Activated CD8-positive, alpha-beta memory T cell treated with anti-CD3 and anti-CD28 coated beads, Interleukin-2, amount 10 ng/mL, durations not matched to agents 7 days and 5 days (primary cell): ENCODE data around the gene KIF23. TPM values are rescaled to one million over a fixed set of nuclear protein-coding genes. Genes with fewer than 3 reads are reported as not detected.
"Not testable (repeated sequence)": the region's sequence is repeated elsewhere in the genome, so short reads cannot be mapped to it uniquely, and the experiment has no call there.

Experiments used
- ATAC-seq: fragments of 150-1000 bp; cut with Tn5 transposase; one replicate; pipeline ENCODE4 v1.10.0; 2021; ENCODE audit warnings: moderate library complexity
- CTCF ChIA-PET: fragments of 350-600 bp; sonication (Branson Sonifier 250); formaldehyde crosslinking; loops from one replicate; lab custom pipeline; 2021; ENCODE audit warnings: antibody characterized with exemption; lab: Charles Lee
- DNase-seq: peaks from one replicate; pipeline ENCODE4 v3.0.0-alpha.2; 2020
- H3K27ac Mint-ChIP-seq: one replicate; pipeline ENCODE4 v1.8.0; 2021; ENCODE audit warnings: mild to moderate bottlenecking, mixed read lengths
- H3K27me3 Mint-ChIP-seq: one replicate; pipeline ENCODE4 v1.8.0; 2021; ENCODE audit warnings: mixed read lengths
- H3K36me3 Mint-ChIP-seq: one replicate; pipeline ENCODE4 v1.8.0; 2021; ENCODE audit warnings: mild to moderate bottlenecking, mixed read lengths
- H3K4me1 Mint-ChIP-seq: one replicate; pipeline ENCODE4 v1.8.0; 2021; ENCODE audit warnings: mixed read lengths
- H3K4me3 Mint-ChIP-seq: one replicate; pipeline ENCODE4 v1.8.0; 2021; ENCODE audit warnings: mild to moderate bottlenecking, moderate library complexity, mixed read lengths
- H3K9me3 Mint-ChIP-seq: one replicate; pipeline ENCODE4 v1.8.0; 2022; ENCODE audit warnings: low read depth, mixed read lengths
- total RNA-seq, 2 experiments: library from RNA; stranded (reverse); gene quantifications; one replicate each; pipeline ENCODE4 v1.2.3, GENCODE V29; 2021

The KIF23 gene
- total RNA-seq, 2 experiments from 2014 or later, result 70.9 to 81.1 TPM

GRCh38 chr15:69424748-69425413 is 10.7 kb downstream of the KIF23 start:
- Mint-ChIP-seq H3K4me1 (peaks cover 1% of the 10 kb centered on the region), H3K36me3 (peaks cover 61% of the 10 kb centered on the region), H3K4me3 (no peak overlapping the region), H3K27me3 (no peaks in the 10 kb centered on the region), H3K9me3 (no peaks in the 10 kb centered on the region), H3K27ac (no peak overlapping the region)
- ATAC-seq, result no peak
- CTCF ChIA-PET, result interaction anchor here (0.7 kb wide), 1 partner anchor 11 kb away, joined by 4 read pairs; the partner anchor contains the start of gene KIF23
- DNase-seq, result no peak

- Mint-ChIP-seq H3K27ac (no peak overlapping the region), H3K4me3 (no peak overlapping the region), H3K36me3 (peaks cover 70% of the 10 kb centered on the region), H3K9me3 (no peaks in the 10 kb centered on the region), H3K27me3 (no peaks in the 10 kb centered on the region), H3K4me1 (no peaks in the 10 kb centered on the region)
- CTCF ChIA-PET, result interaction anchor here (1.1 to 1.5 kb wide), 2 partner anchors 19 to 29 kb away, joined by 3 to 5 read pairs; partner anchors contain the start of gene KIF23
- no peak for DNase-seq
- ATAC-seq, result no peak
Measured at GRCh38 chr15:69433831-69434230, 19.7 kb downstream of the KIF23 start.

- Mint-ChIP-seq H3K27ac (no peak overlapping the region), H3K9me3 (no peaks in the 10 kb centered on the region), H3K4me1 (no peaks in the 10 kb centered on the region), H3K27me3 (no peaks in the 10 kb centered on the region), H3K36me3 (peaks cover 66% of the 10 kb centered on the region), H3K4me3 (no peak overlapping the region)
- ATAC-seq, result no peak
- no peak for DNase-seq
- CTCF ChIA-PET, result interaction anchor here (1.1 kb wide), 1 partner anchor 20 kb away, joined by 3 read pairs; the partner anchor contains the start of gene KIF23
Measured at GRCh38 chr15:69434238-69434637, 20.1 kb downstream of the KIF23 start.

GRCh38 chr15:69434679-69435078 is 20.5 kb downstream of the KIF23 start:
- no peaks in the 10 kb centered on the region for H3K27me3 Mint-ChIP-seq
- peaks cover 69% of the 10 kb centered on the region for H3K36me3 Mint-ChIP-seq
- CTCF ChIA-PET, result no interaction called here
- no peak for DNase-seq
- ATAC-seq, result no peak
- H3K4me1 Mint-ChIP-seq, result no peaks in the 10 kb centered on the region
- H3K27ac Mint-ChIP-seq, result no peak overlapping the region
- H3K9me3 Mint-ChIP-seq, result no peaks in the 10 kb centered on the region
- H3K4me3 Mint-ChIP-seq, result no peak overlapping the region

- DNase-seq, result no peak
- H3K27me3 Mint-ChIP-seq, result no peaks in the 10 kb centered on the region
- no peaks in the 10 kb centered on the region for H3K4me1 Mint-ChIP-seq
- H3K36me3 Mint-ChIP-seq, result peaks cover 69% of the 10 kb centered on the region
- no peaks in the 10 kb centered on the region for H3K9me3 Mint-ChIP-seq
- H3K4me3 Mint-ChIP-seq, result no peak overlapping the region
- CTCF ChIA-PET, result interaction anchor here (0.7 kb wide), 1 partner anchor 16 kb away, joined by 7 read pairs; no protein-coding TSS in a partner anchor
- H3K27ac Mint-ChIP-seq, result no peak overlapping the region
- ATAC-seq, result no peak
Measured at GRCh38 chr15:69435985-69436384, 21.8 kb downstream of the KIF23 start.

GRCh38 chr15:69436951-69437350 is 22.8 kb downstream of the KIF23 start:
- Mint-ChIP-seq H3K27ac (no peak overlapping the region), H3K36me3 (peaks cover 72% of the 10 kb centered on the region), H3K4me3 (no peak overlapping the region), H3K9me3 (no peaks in the 10 kb centered on the region), H3K27me3 (no peaks in the 10 kb centered on the region), H3K4me1 (no peaks in the 10 kb centered on the region)
- DNase-seq (no peak), ATAC-seq (no peak)
- CTCF ChIA-PET, result interaction anchor here (0.7 to 1.2 kb wide), 3 partner anchors 15 to 379 kb away, joined by 3 to 7 read pairs (median 3); partner anchors contain the start of gene RPLP1

- H3K36me3 Mint-ChIP-seq, result peaks cover 74% of the 10 kb centered on the region
- peaks cover 16% of the 10 kb centered on the region for H3K4me1 Mint-ChIP-seq
- H3K9me3 Mint-ChIP-seq, result no peaks in the 10 kb centered on the region
- H3K27ac Mint-ChIP-seq, result no peak overlapping the region
- H3K27me3 Mint-ChIP-seq, result no peaks in the 10 kb centered on the region
- no peak overlapping the region for H3K4me3 Mint-ChIP-seq
- CTCF ChIA-PET, result interaction anchor here (1.2 kb wide), 1 partner anchor 19 kb away, joined by 3 read pairs; no protein-coding TSS in a partner anchor
- DNase-seq (no peak), ATAC-seq (no peak)
Measured at GRCh38 chr15:69439623-69440022, 25.5 kb downstream of the KIF23 start.

- DNase-seq (no peak), ATAC-seq (peak; percentile 77)
- H3K27me3 Mint-ChIP-seq, result no peaks in the 10 kb centered on the region
- peak overlapping the region; percentile 60 for H3K27ac Mint-ChIP-seq
- H3K36me3 Mint-ChIP-seq, result peaks cover 77% of the 10 kb centered on the region
- H3K9me3 Mint-ChIP-seq, result no peaks in the 10 kb centered on the region
- CTCF ChIA-PET, result interaction anchor here (0.6 to 1.8 kb wide), 3 partner anchors 9 to 150 kb away, joined by 3 to 11 read pairs (median 5); partner anchors contain the start of gene RPLP1
- H3K4me1 Mint-ChIP-seq, result peaks cover 16% of the 10 kb centered on the region
- H3K4me3 Mint-ChIP-seq, result peak overlapping the region; percentile 23
Measured at GRCh38 chr15:69443032-69443611, 29.0 kb downstream of the KIF23 start.

- CTCF ChIA-PET, result interaction anchor here (0.9 kb wide), 1 partner anchor 12 kb away, joined by 3 read pairs; no protein-coding TSS in a partner anchor
- no peak for DNase-seq
- H3K9me3 Mint-ChIP-seq, result no peaks in the 10 kb centered on the region
- H3K27ac Mint-ChIP-seq, result no peak overlapping the region
- H3K4me3 Mint-ChIP-seq, result no peak overlapping the region
- ATAC-seq, result no peak
- peaks cover 78% of the 10 kb centered on the region for H3K36me3 Mint-ChIP-seq
- H3K27me3 Mint-ChIP-seq, result no peaks in the 10 kb centered on the region
- H3K4me1 Mint-ChIP-seq, result peaks cover 16% of the 10 kb centered on the region
Measured at GRCh38 chr15:69444686-69445085, 30.5 kb downstream of the KIF23 start.

- Mint-ChIP-seq H3K27me3 (no peaks in the 10 kb centered on the region), H3K4me1 (peaks cover 22% of the 10 kb centered on the region), H3K36me3 (peaks cover 57% of the 10 kb centered on the region), H3K9me3 (no peaks in the 10 kb centered on the region), H3K27ac (no peak overlapping the region), H3K4me3 (no peak overlapping the region)
- DNase-seq (no peak), ATAC-seq (no peak)
- CTCF ChIA-PET, result interaction anchor here (1.7 kb wide), 1 partner anchor 16 kb away, joined by 5 read pairs; no protein-coding TSS in a partner anchor
Measured at GRCh38 chr15:69446953-69447352, 32.8 kb downstream of the KIF23 start.

GRCh38 chr15:69450221-69450620 is 36.1 kb downstream of the KIF23 start:
- ATAC-seq, DNase-seq, CTCF ChIA-PET, H3K4me3 Mint-ChIP-seq, H3K27ac Mint-ChIP-seq, H3K9me3 Mint-ChIP-seq, H3K27me3 Mint-ChIP-seq: not testable (repeated sequence)
- H3K36me3 Mint-ChIP-seq, result peaks cover 57% of the 10 kb centered on the region
- H3K4me1 Mint-ChIP-seq, result peaks cover 25% of the 10 kb centered on the region

GRCh38 chr15:69450968-69451695 is 37.0 kb downstream of the KIF23 start:
- no peak for ATAC-seq
- Mint-ChIP-seq H3K9me3 (no peaks in the 10 kb centered on the region), H3K4me3 (no peak overlapping the region), H3K4me1 (peaks cover 33% of the 10 kb centered on the region), H3K27ac (peak overlapping the region; percentile 99), H3K36me3 (peaks cover 58% of the 10 kb centered on the region), H3K27me3 (no peaks in the 10 kb centered on the region)
- CTCF ChIA-PET, result interaction anchor here (1.1 to 4.1 kb wide), 3 partner anchors 11 to 16 kb away, joined by 7 to 78 read pairs (median 36); no protein-coding TSS in a partner anchor
- no peak for DNase-seq
